ENCODE results near the gene JAZF1.
"Not testable (repeated sequence)": the region's sequence is repeated elsewhere in the genome, so short reads cannot be mapped to it uniquely, and the experiment has no call there.

JAZF1 gene

GRCh38 chr7:27899601-27900000, 281.0 kb downstream of the JAZF1 start:
- no peak for DNase-seq

- no peak for DNase-seq
Observed at GRCh38 chr7:27897441-27897847, 283.2 kb downstream of the JAZF1 start.

GRCh38 chr7:27897001-27897400, 283.6 kb downstream of the JAZF1 start:
- DNase-seq: no peak

GRCh38 chr7:27895551-27895950, 285.0 kb downstream of the JAZF1 start:
- DNase-seq: no peak

GRCh38 chr7:27890205-27890849, 290.3 kb downstream of the JAZF1 start:
- DNase-seq: no peak

GRCh38 chr7:27889800-27890199, 290.8 kb downstream of the JAZF1 start:
- no peak for DNase-seq

- no peak for DNase-seq
Observed at GRCh38 chr7:27888736-27889135, 291.9 kb downstream of the JAZF1 start.

- DNase-seq: not testable (repeated sequence)
Observed at GRCh38 chr7:27886710-27887109, 293.9 kb downstream of the JAZF1 start.

GRCh38 chr7:27885652-27886051, 294.9 kb downstream of the JAZF1 start:
- no peak for DNase-seq

GRCh38 chr7:27883696-27884095, 296.9 kb downstream of the JAZF1 start:
- DNase-seq: no peak

GRCh38 chr7:27876756-27877155, 303.8 kb downstream of the JAZF1 start:
- no peak for DNase-seq

- no peak for DNase-seq
Observed at GRCh38 chr7:27875832-27876231, 304.8 kb downstream of the JAZF1 start.

GRCh38 chr7:27875061-27875460, 305.5 kb downstream of the JAZF1 start:
- DNase-seq: no peak

GRCh38 chr7:27873981-27874957, 306.3 kb downstream of the JAZF1 start:
- no peak for DNase-seq

GRCh38 chr7:27872356-27873275, 308.0 kb downstream of the JAZF1 start:
- no peak for DNase-seq

- DNase-seq: no peak
Observed at GRCh38 chr7:27871866-27872265, 308.7 kb downstream of the JAZF1 start.

GRCh38 chr7:27871086-27871485, 309.5 kb downstream of the JAZF1 start:
- DNase-seq: no peak

- no peak for DNase-seq
Observed at GRCh38 chr7:27870595-27870994, 310.0 kb downstream of the JAZF1 start.

GRCh38 chr7:27869056-27869455, 311.5 kb downstream of the JAZF1 start:
- DNase-seq: no peak

GRCh38 chr7:27868131-27868550, 312.5 kb downstream of the JAZF1 start:
- DNase-seq: no peak

- no peak for DNase-seq
Observed at GRCh38 chr7:27866828-27867672, 313.5 kb downstream of the JAZF1 start.

GRCh38 chr7:27866256-27866655, 314.3 kb downstream of the JAZF1 start:
- no peak for DNase-seq
